Activated T-cell treated with anti-CD3 and anti-CD28 coated beads, Interleukin-2, amount 50 U/mL, for 4 hours (primary cell): ENCODE measurements around the gene RYR3. TPM values are rescaled to one million over a fixed set of nuclear protein-coding genes. Genes with fewer than 3 reads are reported as not detected.
"Not testable (repeated sequence)": the region's sequence is repeated elsewhere in the genome, so short reads cannot be mapped to it uniquely, and the experiment has no call there.

Experiments used
- ATAC-seq, 2 donors: fragments of 200-7000 bp; cut with Tn5 transposase; one replicate each; pipeline ENCODE4 v1.10.0; 2021
- DNase-seq: peaks from one replicate; pipeline ENCODE4 v3.0.0-alpha.2; 2020
- H3K27me3 Mint-ChIP-seq: one replicate; pipeline ENCODE4 v1.8.0; 2021; ENCODE audit warnings: low read depth, mixed read lengths
- H3K36me3 Mint-ChIP-seq: one replicate; pipeline ENCODE4 v1.8.0; 2022; ENCODE audit warnings: mixed read lengths; ENCODE audit not compliant: insufficient read depth
- H3K4me1 Mint-ChIP-seq: one replicate; pipeline ENCODE4 v1.8.0; 2021; ENCODE audit warnings: low read depth, mixed read lengths
- H3K4me3 Mint-ChIP-seq: one replicate; pipeline ENCODE4 v1.8.0; 2021; ENCODE audit warnings: mild to moderate bottlenecking, moderate library complexity, mixed read lengths
- H3K9me3 Mint-ChIP-seq: one replicate; pipeline ENCODE4 v1.8.0; 2021; ENCODE audit warnings: mixed read lengths
- total RNA-seq, 3 donors: library from RNA; stranded (reverse); gene quantifications; one replicate each; pipeline ENCODE4 v1.2.1, GENCODE V29; 2021

RYR3 gene
- total RNA-seq, 3 donors from 2014 or later, result not detected

DNA sequence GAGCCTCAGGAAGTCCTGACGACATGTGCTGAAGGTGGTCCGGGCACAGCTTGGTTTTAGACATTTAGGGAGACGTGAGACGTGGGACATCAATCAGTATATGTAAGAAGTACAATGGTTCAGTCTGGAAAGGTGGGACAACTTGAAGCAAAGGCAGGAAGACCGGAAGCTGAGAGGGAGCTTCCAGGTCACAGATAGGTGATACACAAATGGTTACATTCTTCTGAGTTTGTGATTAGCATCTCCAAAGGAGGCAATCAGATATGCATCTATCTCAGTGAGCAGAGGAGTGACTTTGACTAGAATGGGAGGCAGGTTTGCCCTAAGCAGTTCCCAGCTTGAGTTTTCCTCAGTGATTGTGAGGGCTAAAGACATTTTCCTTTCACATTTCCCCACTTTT lies 282.1 kb downstream of the RYR3 start:
- Mint-ChIP-seq H3K27me3 (no peaks in the 10 kb centered on the region), H3K4me3 (no peak overlapping the region), H3K36me3 (no peaks in the 10 kb centered on the region), H3K4me1 (no peaks in the 10 kb centered on the region), H3K9me3 (no peaks in the 10 kb centered on the region)
- DNase-seq (no peak), ATAC-seq (no peak)

GRCh38 chr15:33598382-33598781 lies 287.6 kb downstream of the RYR3 start:
- not testable (repeated sequence) for DNase-seq, ATAC-seq, H3K4me1 Mint-ChIP-seq, H3K9me3 Mint-ChIP-seq, H3K4me3 Mint-ChIP-seq, H3K36me3 Mint-ChIP-seq, H3K27me3 Mint-ChIP-seq

- DNase-seq (no peak), ATAC-seq (no peak)
- Mint-ChIP-seq H3K27me3 (peaks cover 5% of the 10 kb centered on the region), H3K4me1 (no peaks in the 10 kb centered on the region), H3K9me3 (peaks cover 5% of the 10 kb centered on the region), H3K36me3 (no peaks in the 10 kb centered on the region), H3K4me3 (no peak overlapping the region)
Measured at GRCh38 chr15:33600212-33600611, 289.4 kb downstream of the RYR3 start.

GRCh38 chr15:33601461-33601860 lies 290.7 kb downstream of the RYR3 start:
- H3K4me1 Mint-ChIP-seq, result no peaks in the 10 kb centered on the region
- no peak for ATAC-seq
- H3K4me3 Mint-ChIP-seq, result no peak overlapping the region

GRCh38 chr15:33608714-33609113 lies 297.9 kb downstream of the RYR3 start:
- Mint-ChIP-seq H3K4me3 (no peak overlapping the region), H3K36me3 (no peaks in the 10 kb centered on the region), H3K9me3 (peaks cover 5% of the 10 kb centered on the region), H3K27me3 (peaks cover 5% of the 10 kb centered on the region), H3K4me1 (no peaks in the 10 kb centered on the region)
- no peak for ATAC-seq
- no peak for DNase-seq

More at GRCh38 chr15:33601461-33601860, 290.7 kb downstream of the RYR3 start:
- Mint-ChIP-seq H3K9me3 (peaks cover 5% of the 10 kb centered on the region), H3K27me3 (peaks cover 5% of the 10 kb centered on the region), H3K36me3 (no peaks in the 10 kb centered on the region)
- DNase-seq, result no peak

DNA sequence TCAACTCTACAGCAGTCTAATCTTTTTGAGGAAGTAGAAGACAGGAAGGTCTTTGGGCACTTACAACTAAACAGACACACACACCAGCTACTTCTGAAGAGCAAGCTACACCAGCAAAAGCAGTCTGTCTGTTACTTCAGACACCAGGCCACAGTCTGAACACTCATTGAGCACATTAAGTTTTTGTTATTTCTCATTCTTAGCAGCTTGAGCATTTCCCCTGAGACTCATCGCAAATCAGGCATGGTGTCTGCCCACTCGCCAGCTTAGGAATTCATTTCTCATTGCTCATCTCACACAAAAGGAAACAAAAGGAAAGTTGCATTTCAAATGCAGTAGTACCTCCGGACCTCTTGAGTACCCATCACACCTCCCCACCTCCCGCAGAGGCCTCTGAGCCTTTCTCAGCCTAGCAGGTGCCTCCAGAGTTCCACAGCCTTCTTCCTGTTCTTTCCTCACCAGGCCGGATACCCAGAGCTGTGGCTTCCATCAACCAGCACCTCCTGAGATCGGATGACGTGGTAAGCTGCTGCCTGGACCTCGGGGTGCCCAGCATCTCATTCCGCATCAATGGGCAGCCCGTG lies 302.0 kb downstream of the RYR3 start:
- Mint-ChIP-seq H3K9me3 (no peaks in the 10 kb centered on the region), H3K36me3 (no peaks in the 10 kb centered on the region), H3K4me3 (no peak overlapping the region), H3K27me3 (peaks cover 1% of the 10 kb centered on the region), H3K4me1 (no peaks in the 10 kb centered on the region)
- DNase-seq, result no peak
- no peak for ATAC-seq

- Mint-ChIP-seq H3K9me3 (no peaks in the 10 kb centered on the region), H3K4me1 (no peaks in the 10 kb centered on the region), H3K36me3 (no peaks in the 10 kb centered on the region), H3K27me3 (peaks cover 1% of the 10 kb centered on the region), H3K4me3 (no peak overlapping the region)
- ATAC-seq (no peak), DNase-seq (no peak)
Measured at GRCh38 chr15:33616475-33616874, 305.7 kb downstream of the RYR3 start.

- H3K27me3 Mint-ChIP-seq, result peaks cover 1% of the 10 kb centered on the region
Measured at GRCh38 chr15:33618350-33618749, 307.6 kb downstream of the RYR3 start.

DNA sequence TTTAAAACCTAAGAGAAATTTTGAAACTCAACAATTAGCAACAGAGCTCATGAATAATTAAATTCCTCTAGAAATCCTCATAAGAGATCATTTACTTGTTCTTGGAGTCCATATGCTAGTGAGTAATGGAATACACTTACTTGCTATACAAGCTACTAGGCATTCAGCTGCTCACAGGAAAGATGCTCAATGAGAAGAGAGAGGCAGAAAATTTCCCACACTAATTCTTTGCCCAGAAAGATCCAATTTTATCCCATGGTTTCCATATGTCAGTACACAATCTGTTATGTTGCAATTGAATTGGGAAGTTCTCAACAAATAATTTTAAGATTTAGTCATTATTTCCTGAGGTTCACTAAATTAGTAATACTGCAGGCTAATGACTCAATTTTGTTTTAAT lies 310.4 kb downstream of the RYR3 start:
- H3K36me3 Mint-ChIP-seq, result no peaks in the 10 kb centered on the region
- ATAC-seq, result no peak
- no peak for DNase-seq
- peaks cover 13% of the 10 kb centered on the region for H3K27me3 Mint-ChIP-seq
- no peaks in the 10 kb centered on the region for H3K9me3 Mint-ChIP-seq
- H3K4me3 Mint-ChIP-seq, result no peak overlapping the region
- no peaks in the 10 kb centered on the region for H3K4me1 Mint-ChIP-seq

More at GRCh38 chr15:33618350-33618749, 307.6 kb downstream of the RYR3 start:
- no peaks in the 10 kb centered on the region for H3K9me3 Mint-ChIP-seq
- no peak overlapping the region for H3K4me3 Mint-ChIP-seq
- H3K4me1 Mint-ChIP-seq, result no peaks in the 10 kb centered on the region
- no peak for ATAC-seq
- no peaks in the 10 kb centered on the region for H3K36me3 Mint-ChIP-seq
- DNase-seq, result no peak

DNA sequence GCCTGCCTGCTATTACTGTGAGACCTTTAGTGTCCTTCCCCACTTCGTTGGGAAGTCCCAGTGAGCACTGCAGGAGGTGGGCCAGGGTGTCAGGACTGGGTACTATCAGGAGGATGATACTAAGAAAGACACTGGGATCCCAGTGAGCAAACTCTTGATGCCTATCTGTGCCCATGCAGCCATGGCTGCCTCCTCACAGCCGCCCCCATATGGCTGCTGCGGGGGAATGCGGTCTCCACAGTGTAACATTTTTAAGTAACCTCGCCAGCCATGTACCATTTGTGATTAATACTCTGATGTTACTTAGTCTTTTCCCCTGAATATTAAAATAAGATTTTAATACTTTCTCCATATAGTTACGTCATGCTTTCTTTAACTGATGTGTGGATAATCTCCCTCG lies 312.2 kb downstream of the RYR3 start:
- no peaks in the 10 kb centered on the region for H3K36me3 Mint-ChIP-seq
- H3K27me3 Mint-ChIP-seq, result peaks cover 14% of the 10 kb centered on the region
- ATAC-seq (no peak), DNase-seq (no peak)
- H3K4me3 Mint-ChIP-seq, result no peak overlapping the region
- H3K9me3 Mint-ChIP-seq, result no peaks in the 10 kb centered on the region
- H3K4me1 Mint-ChIP-seq, result no peaks in the 10 kb centered on the region

DNA sequence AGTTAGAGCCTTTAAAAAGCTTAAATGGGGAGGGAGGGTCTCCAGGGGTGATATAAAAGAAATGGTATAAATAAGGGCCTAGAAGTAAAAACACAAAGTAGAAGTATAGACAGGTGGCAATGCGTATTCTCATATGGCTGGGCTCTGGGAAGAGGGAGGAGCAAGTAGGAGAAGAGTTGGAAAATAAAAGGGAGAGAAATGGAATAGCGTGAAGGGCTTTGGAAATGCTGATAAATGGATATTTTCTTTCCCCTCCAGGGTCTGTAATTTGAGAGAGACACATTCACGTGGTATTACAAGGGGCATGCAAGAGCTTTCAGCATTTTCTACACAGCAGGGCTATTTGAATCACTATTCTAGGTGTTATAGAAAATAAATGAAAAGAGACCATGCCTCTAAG lies 313.7 kb downstream of the RYR3 start:
- Mint-ChIP-seq H3K9me3 (no peaks in the 10 kb centered on the region), H3K4me3 (no peak overlapping the region), H3K36me3 (no peaks in the 10 kb centered on the region), H3K27me3 (peaks cover 14% of the 10 kb centered on the region), H3K4me1 (no peaks in the 10 kb centered on the region)
- DNase-seq (no peak), ATAC-seq (no peak)

DNA sequence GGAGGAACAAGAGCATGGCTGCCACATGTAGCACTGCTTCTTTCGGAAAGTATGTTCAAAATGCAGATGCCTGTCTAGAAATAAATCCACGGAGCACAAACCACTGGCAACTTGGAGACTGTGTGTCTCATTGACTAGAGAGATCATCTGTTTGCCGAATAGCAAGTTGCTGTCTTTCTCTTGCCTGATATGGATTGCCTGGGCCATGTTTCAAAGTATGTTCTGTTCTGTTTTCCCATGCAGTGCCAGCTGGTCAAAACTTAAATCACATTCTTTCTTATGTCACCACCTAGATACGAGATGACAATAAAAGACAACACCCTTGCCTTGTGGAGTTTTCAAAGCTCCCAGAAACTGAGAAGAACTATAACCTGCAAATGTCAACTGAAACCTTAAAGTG lies 318.9 kb downstream of the RYR3 start:
- no peaks in the 10 kb centered on the region for H3K9me3 Mint-ChIP-seq
- peaks cover 7% of the 10 kb centered on the region for H3K27me3 Mint-ChIP-seq

GRCh38 chr15:33636234-33636633 lies 325.5 kb downstream of the RYR3 start:
- no peak for ATAC-seq
- H3K27me3 Mint-ChIP-seq, result peaks cover 2% of the 10 kb centered on the region
- peaks cover 2% of the 10 kb centered on the region for H3K4me1 Mint-ChIP-seq
- H3K9me3 Mint-ChIP-seq, result no peaks in the 10 kb centered on the region
- no peak for DNase-seq
- no peak overlapping the region for H3K4me3 Mint-ChIP-seq
- H3K36me3 Mint-ChIP-seq, result no peaks in the 10 kb centered on the region

More for the DNA sequence above, 318.9 kb downstream of the RYR3 start:
- H3K4me3 Mint-ChIP-seq, result no peak overlapping the region
- no peak for ATAC-seq
- DNase-seq, result no peak
- H3K4me1 Mint-ChIP-seq, result no peaks in the 10 kb centered on the region
- H3K36me3 Mint-ChIP-seq, result no peaks in the 10 kb centered on the region

GRCh38 chr15:33636958-33637357 lies 326.2 kb downstream of the RYR3 start:
- ATAC-seq (no peak), DNase-seq (no peak)
- peaks cover 8% of the 10 kb centered on the region for H3K27me3 Mint-ChIP-seq
- H3K9me3 Mint-ChIP-seq, result no peaks in the 10 kb centered on the region
- H3K4me3 Mint-ChIP-seq, result no peak overlapping the region
- no peaks in the 10 kb centered on the region for H3K36me3 Mint-ChIP-seq
- peaks cover 2% of the 10 kb centered on the region for H3K4me1 Mint-ChIP-seq

- Mint-ChIP-seq H3K36me3 (no peaks in the 10 kb centered on the region), H3K4me1 (peaks cover 2% of the 10 kb centered on the region), H3K4me3 (no peak overlapping the region), H3K9me3 (no peaks in the 10 kb centered on the region), H3K27me3 (peaks cover 9% of the 10 kb centered on the region)
- no peak for DNase-seq
- no peak for ATAC-seq
Measured at GRCh38 chr15:33638453-33638852, 327.7 kb downstream of the RYR3 start.

DNA sequence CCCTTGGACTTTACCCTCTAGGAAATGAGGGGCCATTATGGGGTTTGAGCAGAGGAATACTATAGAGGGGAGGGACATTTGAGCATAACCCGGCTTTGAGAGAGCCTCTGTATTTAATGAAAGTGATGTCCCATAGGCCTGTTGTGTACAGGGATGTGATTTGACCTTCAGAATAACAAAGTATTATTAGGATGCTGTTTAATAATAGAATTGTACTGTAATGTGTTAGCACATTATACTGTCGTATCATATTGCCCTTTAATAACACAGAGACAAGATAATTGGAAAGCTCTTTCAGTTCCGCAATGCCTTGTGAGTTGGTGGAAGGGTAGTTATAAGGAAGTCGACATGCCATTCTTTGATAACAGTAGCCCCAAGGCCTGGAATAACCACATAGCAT lies 328.3 kb downstream of the RYR3 start:
- DNase-seq (no peak), ATAC-seq (no peak)
- no peaks in the 10 kb centered on the region for H3K9me3 Mint-ChIP-seq
- H3K27me3 Mint-ChIP-seq, result peaks cover 9% of the 10 kb centered on the region
- H3K4me1 Mint-ChIP-seq, result peaks cover 2% of the 10 kb centered on the region
- no peak overlapping the region for H3K4me3 Mint-ChIP-seq
- H3K36me3 Mint-ChIP-seq, result no peaks in the 10 kb centered on the region
